Skin epidermis (tissue), 12 donors: ENCODE measurements around the gene DLGAP1.

Experiments used
- H3K27ac ChIP-seq, 21 experiments: fragments of 200-600 bp; sonication (generic) in 11 of 21; one replicate each; pipeline ENCODE4 v1.5.0; 2020; ENCODE audit warnings: mild to moderate bottlenecking in 3 of 21, inconsistent platforms in 2 of 21, moderate library complexity in 2 of 21
- H3K4me3 ChIP-seq, 7 experiments: fragments of 200-600 bp; sonication (generic) in 2 of 7; one replicate each; pipeline ENCODE4 v1.5.0; 2020; ENCODE audit warnings: inconsistent platforms in 2 of 7, mild to moderate bottlenecking in 2 of 7, moderate library complexity in 1 of 7

The DLGAP1 gene

DNA sequence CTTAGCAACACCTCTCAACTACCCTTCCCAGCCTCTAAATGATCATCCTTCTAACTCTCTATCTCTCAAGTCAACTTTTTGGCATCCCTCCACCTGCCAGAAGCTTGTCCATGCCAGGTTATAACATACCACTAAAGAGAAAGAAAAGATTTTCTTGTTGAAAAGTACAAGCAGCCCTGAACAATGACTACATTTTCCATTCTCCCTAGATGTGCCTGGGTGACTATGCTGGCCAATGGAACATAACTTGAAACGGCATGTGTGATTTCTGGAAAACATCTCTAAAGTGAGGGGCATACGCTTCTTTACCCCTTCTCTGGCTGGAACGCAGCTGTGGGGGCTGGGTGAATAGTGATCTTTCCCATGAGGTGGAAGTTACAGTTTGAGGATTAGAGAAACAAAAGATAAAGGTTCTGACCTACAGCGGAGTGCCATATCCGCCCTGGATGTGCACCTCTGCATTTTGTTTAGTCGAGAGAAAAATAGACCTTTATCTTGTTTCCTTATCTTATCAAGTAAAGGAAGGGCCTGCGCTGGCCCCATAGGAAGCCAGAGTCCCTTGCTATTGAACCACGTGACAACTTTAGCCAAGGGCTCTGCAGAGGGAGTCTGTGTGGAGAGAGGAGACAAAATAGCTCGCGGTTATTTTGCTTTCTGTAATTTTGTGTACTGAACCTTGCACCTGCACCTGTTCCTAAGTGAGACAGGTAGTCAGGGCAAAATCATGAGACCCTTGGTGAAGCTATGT lies 568.4 kb downstream of the DLGAP1 start:
- H3K4me3 ChIP-seq = no peak overlapping the region

DNA sequence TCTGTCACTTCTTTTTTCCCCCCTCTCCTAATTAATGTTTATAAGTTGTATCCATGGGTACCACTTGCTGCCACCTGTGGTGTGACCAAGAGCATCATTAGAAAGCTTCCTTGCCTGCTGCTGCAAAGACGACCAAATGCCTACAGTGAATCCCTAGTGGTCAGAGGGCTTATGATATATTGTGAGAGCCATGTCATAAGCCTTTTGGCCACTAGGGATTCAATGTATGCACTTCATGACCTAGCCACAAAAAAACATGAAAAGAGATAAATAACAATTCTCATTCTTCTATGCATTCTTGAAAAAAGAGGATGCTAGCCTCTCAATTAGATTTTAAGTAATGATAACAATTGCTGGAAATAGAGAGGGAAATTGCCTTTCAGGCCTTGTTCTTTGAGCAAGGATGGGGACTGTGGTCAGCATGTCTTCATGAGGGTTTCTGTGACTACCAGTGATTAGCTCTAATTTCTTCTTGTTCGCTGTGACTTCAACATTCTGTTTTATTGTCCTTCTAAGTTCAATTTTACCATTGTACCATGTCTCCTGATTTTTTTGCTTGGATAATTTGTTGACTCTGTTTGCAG lies 569.8 kb downstream of the DLGAP1 start:
- no peak overlapping the region for H3K4me3 ChIP-seq
- no peak overlapping the region for H3K27ac ChIP-seq

More for the DNA sequence above, 568.4 kb downstream of the DLGAP1 start:
- H3K27ac ChIP-seq = no peak overlapping the region

DNA sequence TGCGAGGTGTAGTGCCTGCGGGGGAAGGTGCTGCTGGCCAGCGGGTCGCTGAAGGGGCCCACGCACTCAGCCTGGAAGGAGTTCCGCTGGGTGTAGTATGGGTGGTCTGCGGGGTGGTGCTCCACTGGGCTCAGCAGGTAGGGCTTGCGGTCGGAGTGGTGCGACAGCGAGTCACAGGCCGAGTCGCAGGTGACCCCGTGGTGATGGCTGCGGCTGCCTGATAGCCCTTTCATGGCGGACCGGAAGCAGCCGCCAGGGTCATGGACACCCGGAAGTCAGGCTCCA lies 575.3 kb downstream of the DLGAP1 start:
- H3K27ac ChIP-seq = no peak overlapping the region
- H3K4me3 ChIP-seq = no peak overlapping the region

DNA sequence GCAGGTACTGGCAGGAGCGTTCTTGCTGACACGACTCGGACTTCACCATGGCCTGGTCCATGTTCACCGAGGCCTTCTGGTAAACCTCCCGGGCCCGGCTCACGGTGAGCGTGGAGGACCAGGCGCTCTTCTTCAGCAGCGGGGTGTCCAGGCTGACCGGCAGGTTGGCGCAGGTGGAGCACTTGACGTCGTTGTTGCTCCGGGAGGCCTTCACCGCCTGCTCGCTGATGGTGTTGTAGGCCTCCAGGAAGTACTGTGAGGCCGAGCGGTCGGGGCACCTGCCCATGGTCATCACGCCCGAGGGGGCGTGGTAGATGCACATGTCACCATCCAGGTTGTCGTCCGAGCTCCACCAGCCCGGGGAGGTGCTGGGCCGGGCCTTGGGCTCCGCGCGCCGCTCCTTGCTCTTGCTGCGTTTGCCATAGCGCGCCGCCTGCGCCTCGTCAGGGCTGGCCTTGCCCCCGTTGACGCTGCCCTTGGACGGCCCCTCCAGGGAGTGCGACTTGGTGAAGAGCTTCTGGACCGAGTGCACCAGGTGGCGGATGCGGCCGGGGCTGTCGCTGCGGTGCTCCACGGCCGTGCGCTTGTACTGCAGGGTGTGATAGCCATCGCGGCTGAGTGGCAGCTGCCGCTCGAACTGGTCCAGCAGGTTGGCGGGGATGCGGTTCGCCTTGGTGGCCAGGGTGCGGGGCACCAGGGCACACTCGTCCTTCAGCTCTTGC lies 575.8 kb downstream of the DLGAP1 start:
- Histone ChIP-seq H3K27ac (no peak overlapping the region), H3K4me3 (no peak overlapping the region)

DNA sequence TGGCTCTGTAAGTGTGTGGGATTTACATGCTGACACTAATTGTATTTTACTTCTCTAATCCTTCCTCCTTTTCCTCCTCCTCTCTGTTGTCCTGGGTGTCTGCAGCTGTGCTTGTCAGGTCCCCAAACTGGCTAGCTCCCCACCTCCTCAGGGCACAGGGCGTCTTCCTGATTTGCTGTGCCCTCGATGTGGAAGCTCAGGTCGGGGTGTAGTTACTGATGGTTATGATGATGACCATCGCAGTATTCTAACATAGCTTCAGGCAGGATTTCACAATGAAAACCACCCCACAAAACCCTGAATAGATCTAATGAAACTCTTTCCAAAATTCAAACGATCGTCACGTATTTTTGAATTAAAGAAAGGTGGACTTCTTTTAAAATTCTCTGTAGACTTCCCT lies 576.7 kb downstream of the DLGAP1 start:
- Histone ChIP-seq H3K27ac (no peak overlapping the region), H3K4me3 (no peak overlapping the region)

DNA sequence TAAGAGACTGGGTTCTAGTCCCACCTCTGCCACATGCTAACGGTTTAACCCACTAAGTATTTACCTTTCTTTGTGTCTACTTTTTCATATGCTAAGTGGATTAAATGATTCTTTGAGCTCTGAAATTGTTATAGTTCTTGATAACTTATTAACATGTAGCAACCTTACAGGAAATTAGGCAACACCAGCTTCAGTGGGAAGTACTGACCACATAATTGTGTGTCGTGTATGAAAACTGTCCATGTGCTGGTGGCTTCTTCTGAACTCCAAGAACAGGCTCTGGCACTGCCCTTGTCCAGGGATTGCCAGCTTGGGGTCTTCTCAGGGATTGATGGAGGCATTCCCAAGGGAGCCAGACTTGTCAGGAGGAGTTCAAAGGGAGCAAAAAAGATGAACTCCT lies 577.4 kb downstream of the DLGAP1 start:
- Histone ChIP-seq H3K27ac (no peak overlapping the region), H3K4me3 (no peak overlapping the region)

DNA sequence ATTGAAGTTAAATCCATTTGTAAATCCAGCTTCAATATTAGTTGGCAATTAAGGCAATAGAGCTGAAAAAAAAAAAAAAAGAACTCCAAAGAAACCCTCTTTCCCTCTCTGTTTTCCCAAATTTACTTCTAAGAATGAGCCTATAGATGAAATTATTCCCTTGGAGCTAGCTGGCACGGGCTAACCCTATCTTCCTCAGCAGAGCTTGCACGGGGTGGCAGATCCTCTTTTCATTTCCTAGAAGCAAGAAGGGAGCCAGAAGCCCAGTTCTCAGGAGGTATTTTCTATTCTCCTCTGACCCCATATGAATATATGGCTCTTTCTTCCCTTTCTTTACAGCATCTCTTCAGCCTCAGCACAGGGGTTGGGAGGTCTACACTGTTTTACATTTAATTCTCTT lies 579.1 kb downstream of the DLGAP1 start:
- Histone ChIP-seq H3K27ac (no peak overlapping the region), H3K4me3 (no peak overlapping the region)

DNA sequence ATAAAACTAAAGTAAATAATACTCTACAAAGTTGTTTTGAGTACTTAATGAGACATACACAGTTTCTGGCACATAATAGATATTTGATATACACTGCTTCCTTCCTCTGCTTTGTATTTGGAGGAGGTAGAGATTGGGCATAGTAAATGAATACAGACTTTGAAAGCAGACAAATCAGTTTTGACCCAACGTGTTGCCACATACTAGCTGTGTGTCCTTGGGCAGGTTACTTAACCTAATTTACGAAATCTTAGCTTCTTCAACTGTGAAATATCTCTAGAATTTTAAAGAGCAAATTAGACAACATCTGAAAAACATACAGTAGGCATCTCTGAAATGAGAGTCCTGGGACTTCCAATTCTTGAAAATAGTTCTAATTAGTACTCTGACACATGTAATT lies 579.7 kb downstream of the DLGAP1 start:
- Histone ChIP-seq H3K4me3 (no peak overlapping the region), H3K27ac (no peak overlapping the region)

DNA sequence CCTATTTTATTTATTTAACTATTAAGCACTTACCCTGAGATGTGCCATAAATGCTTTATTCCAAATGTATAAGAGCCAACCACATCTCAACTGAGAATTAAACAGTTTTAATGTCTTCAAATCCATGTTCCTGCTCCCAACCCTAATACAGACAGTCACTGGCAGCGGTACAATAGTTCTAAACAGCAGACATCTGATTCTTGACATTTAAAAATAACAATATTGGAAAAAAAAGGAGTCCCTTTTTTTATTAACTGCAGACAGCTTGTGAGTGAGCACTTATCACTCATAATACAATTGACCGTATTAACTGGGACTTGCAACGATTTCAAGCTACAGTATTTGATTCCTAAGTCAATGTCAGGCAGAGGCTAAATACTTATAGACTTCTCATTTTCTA lies 580.5 kb downstream of the DLGAP1 start:
- no peak overlapping the region for H3K27ac ChIP-seq
- no peak overlapping the region for H3K4me3 ChIP-seq

DNA sequence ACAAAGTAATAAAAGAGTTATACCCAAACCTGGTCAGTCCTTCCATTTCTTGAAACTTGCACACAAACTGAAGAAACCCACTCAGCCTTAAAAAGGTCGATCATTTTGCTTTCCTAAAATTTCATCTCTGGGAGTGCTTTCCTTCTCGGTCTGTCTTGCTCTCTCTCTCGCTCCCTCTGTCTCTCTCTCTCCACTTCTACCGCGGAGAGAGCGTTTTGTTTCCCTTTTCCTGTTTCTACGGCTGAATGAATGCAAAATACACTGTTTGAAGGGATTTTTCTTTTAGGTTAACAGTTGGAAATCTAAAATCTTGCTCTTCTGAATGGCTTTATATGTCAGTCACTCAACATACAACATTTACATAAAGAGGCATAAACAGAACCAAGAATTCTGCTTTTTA lies 581.0 kb downstream of the DLGAP1 start:
- no peak overlapping the region for H3K27ac ChIP-seq
- H3K4me3 ChIP-seq = no peak overlapping the region

DNA sequence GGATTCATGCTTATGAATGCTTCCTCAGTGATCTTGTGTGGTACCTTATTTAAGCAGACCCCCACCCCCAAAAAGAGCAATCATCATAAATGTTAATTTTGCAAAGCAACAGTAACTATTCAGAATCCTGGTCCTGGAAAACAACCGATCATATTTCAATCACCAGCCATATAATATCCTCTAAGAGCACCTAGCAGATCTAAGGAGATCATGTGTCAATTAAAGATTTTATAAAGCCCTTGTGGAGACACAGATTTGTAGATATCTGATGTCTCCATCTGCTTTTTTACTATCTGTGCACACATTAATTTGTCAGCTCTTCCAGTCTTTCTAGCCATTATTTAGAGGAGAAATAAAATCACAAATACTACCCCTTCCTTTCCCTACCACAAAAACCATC lies 581.4 kb downstream of the DLGAP1 start:
- no peak overlapping the region for H3K27ac ChIP-seq
- no peak overlapping the region for H3K4me3 ChIP-seq

DNA sequence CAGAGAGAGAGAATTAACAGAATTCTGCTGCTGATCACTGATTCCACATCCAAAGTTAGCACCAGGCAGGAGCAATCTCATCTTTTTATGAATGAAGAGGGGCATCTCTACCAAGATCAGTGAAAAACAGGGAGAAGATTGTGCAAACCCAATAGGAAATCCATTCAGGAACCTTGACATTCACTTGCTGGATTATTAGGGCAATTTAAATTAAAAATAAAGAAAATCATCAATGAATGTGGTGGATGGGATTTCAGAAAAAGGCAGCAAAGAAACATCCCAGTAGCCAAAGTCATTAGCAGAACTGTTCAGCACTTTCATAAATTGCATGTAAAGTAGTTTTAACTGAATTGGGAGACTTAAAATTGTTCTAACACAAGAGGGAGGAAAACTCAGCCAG lies 581.9 kb downstream of the DLGAP1 start:
- H3K4me3 ChIP-seq = no peak overlapping the region
- no peak overlapping the region for H3K27ac ChIP-seq

DNA sequence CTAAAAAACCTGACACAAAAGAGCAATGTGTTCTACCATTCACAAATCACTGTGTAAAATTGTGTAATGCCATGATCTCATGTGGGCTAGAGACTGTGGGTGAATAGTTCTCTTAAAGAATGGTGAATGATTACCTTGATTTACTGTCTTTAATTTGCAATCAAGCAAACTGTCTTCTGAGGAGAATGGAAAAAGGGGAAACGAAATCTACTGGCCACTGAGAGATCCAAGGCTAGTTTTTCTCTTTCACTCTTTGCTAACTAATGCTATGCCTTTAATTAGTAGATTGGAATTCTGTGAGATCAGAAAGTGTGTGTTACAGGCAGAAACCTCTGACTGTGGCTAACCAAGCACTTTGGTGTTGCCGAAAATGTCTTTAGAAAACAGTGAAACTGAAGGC lies 582.5 kb downstream of the DLGAP1 start:
- Histone ChIP-seq H3K4me3 (no peak overlapping the region), H3K27ac (no peak overlapping the region)

DNA sequence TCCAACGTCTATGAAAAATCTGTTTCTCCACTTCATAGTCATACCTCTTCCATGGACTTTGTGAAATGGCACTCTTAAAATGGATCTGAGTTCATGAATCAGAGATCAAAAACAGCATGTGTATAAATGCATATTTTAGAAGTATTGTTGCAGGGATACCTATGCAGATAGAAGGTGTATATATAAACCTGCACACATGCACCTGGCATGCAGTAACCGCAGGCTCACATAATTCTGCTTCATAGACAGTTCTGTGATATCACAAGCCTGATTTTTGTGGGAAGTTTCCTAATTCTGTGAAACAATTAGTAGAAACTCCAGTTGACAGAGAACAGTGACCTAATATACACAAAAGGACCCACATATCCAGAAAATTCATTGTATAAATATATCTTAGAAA lies 583.4 kb downstream of the DLGAP1 start:
- Histone ChIP-seq H3K27ac (no peak overlapping the region), H3K4me3 (no peak overlapping the region)

DNA sequence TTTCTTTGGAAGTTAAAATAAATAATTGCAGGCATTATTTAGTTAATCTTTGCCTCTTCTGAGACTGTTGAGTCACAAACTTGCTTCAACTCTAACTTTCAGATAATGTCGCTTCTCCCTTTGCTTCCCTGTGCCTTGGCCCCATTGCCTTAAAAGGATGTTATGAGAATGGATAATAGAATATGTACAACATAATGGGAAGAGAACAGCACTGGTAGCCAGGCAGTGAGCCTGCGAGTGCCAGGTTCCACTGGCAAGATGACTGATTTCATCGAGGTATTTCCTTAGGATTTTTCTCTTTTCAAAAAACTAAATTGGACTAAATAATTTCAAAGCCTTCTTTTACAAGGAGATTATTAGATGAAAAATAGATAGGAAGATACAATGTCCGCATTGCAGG lies 584.2 kb downstream of the DLGAP1 start:
- Histone ChIP-seq H3K4me3 (no peak overlapping the region), H3K27ac (no peak overlapping the region)

DNA sequence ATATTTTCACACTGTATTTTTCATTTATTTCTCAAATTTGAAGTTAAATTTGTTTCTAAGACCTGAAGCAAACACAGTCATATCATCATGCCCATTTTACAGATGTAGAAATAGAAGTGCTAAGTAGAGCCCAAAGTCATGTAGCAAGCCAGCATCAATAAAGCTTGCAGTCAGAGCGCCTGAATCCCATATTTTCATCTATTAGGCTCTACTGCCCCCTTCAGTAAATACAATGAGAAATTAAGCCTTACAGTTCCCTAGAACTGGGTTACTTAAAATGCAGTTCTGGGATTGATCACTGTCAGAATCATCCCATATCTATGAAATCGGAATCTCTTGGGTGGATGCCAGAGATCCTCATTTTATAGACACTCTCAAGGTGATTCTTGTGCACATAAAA lies 585.3 kb downstream of the DLGAP1 start:
- no peak overlapping the region for H3K4me3 ChIP-seq
- H3K27ac ChIP-seq = no peak overlapping the region

DNA sequence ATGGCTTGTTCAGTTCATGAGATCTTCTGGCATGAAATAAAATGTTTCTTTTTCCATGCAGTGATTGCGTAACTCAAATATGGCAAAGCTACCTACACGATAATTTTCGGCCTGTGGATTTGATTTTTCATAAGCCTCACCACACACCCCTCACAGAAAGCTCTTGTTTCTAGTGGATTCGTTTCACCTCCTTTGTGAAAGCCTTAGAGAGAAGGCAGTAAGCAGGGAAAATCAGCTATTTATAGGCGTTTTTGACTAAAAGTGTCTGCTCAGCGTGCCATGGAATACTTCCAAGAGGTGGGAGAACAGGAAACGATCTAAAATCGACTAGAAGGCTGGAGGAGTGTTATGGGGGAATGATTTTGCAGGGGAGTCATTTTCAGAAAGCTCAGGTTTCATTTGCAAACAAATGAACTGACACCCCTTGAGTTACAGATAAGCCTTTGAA lies 587.2 kb downstream of the DLGAP1 start:
- Histone ChIP-seq H3K4me3 (no peak overlapping the region), H3K27ac (no peak overlapping the region)

DNA sequence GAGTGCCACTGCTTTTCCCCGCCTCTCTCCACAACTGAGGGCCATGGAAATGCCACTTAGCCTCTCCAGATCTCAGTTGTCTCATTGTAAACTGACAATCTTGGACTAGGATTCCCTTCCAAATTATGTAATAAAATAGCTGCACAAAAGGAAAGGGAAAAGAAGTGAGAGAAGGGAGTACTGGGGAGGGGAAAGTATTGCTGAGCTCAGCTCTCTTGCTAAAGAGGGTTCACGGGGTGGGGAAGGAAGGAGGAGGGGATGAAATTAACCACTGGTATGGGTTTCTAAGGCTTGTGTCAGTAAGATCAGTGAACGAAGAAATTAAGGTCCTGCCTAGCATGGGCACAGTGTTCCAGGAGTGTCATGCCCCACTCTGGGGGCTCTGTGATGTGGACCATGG lies 587.9 kb downstream of the DLGAP1 start:
- Histone ChIP-seq H3K4me3 (no peak overlapping the region), H3K27ac (no peak overlapping the region)

DNA sequence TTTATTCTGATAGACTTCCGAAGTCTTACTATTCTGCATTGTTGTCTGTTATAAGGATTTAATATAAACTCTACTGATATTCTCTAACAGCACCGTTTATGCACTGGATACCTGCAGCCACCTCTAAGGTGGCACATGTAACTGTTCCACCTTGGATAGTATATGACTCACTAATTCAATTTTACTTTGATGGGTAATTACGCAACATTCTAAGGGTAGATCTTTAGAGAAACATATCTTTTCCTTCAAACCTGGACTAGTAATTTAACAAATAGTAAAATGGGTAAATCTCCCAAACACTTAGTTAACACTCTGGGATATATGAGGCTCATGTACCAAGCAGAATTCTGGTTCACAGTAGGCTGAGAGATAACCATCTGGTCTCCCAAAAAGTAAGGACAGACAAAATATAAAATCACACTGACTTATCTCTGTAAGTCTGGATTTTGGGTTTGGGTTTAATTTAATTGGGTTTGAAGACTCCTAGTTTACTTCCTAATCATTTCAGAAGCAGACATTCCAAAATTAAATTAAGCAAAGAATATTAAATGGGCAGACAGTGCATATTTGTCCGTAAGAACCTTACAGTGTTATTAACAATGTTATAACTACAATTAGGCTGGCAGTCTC lies 590.3 kb downstream of the DLGAP1 start:
- H3K4me3 ChIP-seq = no peak overlapping the region
- no peak overlapping the region for H3K27ac ChIP-seq

DNA sequence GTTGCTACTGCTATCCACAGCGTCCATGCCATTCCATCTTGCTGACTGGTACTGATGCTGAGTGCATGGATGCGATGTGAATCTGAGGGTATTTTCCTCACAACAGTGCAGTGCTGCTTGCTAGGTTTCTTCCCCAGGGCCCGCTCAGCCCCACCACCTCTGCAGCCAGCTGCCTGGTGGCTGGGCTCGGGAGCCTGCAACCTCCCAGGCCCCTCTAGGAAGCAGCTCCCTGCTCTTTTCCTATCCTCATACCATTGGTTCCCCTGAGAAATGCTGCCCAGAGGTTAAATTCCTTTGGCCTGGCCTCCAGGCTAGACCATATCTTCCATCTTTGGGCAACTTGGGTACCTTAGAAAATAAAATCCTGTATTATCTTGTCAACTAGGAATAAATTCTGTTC lies 591.5 kb downstream of the DLGAP1 start:
- Histone ChIP-seq H3K27ac (no peak overlapping the region), H3K4me3 (no peak overlapping the region)

DNA sequence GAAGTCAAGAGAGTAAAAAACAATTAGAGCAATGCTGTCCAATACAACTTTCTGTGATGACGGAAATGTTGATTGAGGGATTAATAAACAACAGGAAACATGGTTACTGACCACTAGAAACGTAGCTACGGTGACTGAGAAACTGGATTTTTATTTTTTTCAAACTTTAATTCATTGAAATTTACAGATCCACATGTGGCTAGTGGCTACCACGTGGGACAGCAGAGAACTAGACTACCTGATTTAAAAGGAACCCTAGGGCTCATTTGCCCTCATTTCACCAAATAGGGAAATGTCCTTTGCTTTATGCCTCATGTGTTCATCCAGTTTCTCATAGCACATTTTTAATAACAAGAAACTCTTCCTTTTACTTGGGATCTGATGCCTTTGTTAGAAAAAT lies 592.1 kb downstream of the DLGAP1 start:
- H3K27ac ChIP-seq = no peak overlapping the region
- H3K4me3 ChIP-seq = no peak overlapping the region
